Cardiac muscle cell (in vitro differentiated cells and primary cell): ENCODE measurements around the gene LOX. TPM values are rescaled to one million over a fixed set of nuclear protein-coding genes. Genes with fewer than 3 reads are reported as not detected.

Experiments
- DNase-seq, 2 donors: peaks; one replicate each; pipeline versions ENCODE4 v3.0.0 to v3.0.0-alpha.2; 2010 to 2017; ENCODE audit warnings: low read depth in 1 of 2, low spot score in 1 of 2
- H3K27ac ChIP-seq: fragments of 200-600 bp; sonication (generic); 2 replicates; pipeline ENCODE4 v1.5.1; 2016
- H3K27me3 ChIP-seq: fragments of 200-600 bp; sonication (generic); 2 replicates; pipeline ENCODE4 v1.6.0; 2016; ENCODE audit warnings: control low read depth
- H3K36me3 ChIP-seq: fragments of 200-600 bp; sonication (generic); 2 replicates; pipeline ENCODE4 v1.5.1; 2016; ENCODE audit warnings: control low read depth
- H3K4me1 ChIP-seq: fragments of 200-600 bp; sonication (generic); 2 replicates; pipeline ENCODE4 v1.8.1; 2017; ENCODE audit warnings: low read depth, mild to moderate bottlenecking, mixed run types
- H3K4me3 ChIP-seq: fragments of 200-600 bp; sonication (generic); 2 replicates; pipeline ENCODE4 v1.5.1; 2016; ENCODE audit warnings: mild to moderate bottlenecking
- H3K9me3 ChIP-seq: fragments of 200-600 bp; sonication (generic); 2 replicates; pipeline ENCODE4 v1.5.1; 2017; ENCODE audit warnings: low read depth, mild to moderate bottlenecking, control low read depth
- CTCF ChIP-seq: IDR thresholded peaks from 2 replicates; pipeline ENCODE4 v1.5.1; 2012; ENCODE audit warnings: low read depth, mild to moderate bottlenecking, low read length
- polyA plus RNA-seq: library from polyadenylated mRNA; unstranded; fragments of >200 nt; fragmentation: Nextera tagmentation; extraction: Ambion mirVana; gene quantifications from 2 replicates; pipeline ENCODE4 v1.2.1, GENCODE V29; 2016
- total RNA-seq: library from RNA; depleted of rRNA; stranded (reverse); fragments of >200 nt; gene quantifications from 2 replicates; pipeline ENCODE4 v1.2.3, GENCODE V29; 2016

LOX gene
- total and polyA plus RNA-seq, 2 experiments from 2014 or later: 2.0 to 4.6 TPM

DNA sequence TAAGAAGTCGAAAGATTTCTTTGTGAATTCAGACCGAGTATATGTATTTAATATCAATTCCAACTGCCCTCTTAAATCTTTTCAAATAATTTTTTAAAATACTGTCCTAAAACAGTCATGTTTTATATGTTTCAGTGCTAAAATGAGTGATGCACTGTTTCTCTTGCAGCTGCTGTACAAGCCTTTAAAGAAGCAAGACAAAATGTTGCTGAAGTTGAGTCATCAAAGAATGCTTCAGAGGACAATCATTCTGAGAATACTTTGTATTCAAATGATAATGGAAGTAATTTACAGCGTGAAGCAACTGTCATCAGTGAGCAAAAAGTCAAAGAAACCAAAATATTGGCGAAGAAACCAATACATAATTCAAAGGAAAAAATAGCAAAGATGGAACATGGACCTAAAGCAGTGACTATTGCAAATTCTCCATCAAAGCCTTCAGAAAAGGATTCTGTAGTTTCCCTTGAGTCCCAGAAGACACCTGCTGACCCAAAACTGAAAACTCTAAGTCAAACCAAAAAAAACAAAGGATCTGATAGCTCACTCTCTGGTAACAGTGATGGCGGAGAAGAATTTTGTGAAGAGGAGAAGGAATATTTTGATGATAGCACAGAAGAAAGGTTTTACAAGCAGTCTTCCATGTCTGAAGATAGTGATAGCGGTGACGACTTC lies 58.0 kb downstream of the LOX start:
- Histone ChIP-seq H3K27ac (no peak overlapping the region), H3K4me1 (no peaks in the 10 kb centered on the region), H3K4me3 (no peak overlapping the region), H3K9me3 (no peaks in the 10 kb centered on the region), H3K36me3 (peaks cover 4% of the 10 kb centered on the region), H3K27me3 (no peaks in the 10 kb centered on the region)
- DNase-seq: peak in 1 of 2 donors; percentile 2
- no peak for TF ChIP-seq CTCF

DNA sequence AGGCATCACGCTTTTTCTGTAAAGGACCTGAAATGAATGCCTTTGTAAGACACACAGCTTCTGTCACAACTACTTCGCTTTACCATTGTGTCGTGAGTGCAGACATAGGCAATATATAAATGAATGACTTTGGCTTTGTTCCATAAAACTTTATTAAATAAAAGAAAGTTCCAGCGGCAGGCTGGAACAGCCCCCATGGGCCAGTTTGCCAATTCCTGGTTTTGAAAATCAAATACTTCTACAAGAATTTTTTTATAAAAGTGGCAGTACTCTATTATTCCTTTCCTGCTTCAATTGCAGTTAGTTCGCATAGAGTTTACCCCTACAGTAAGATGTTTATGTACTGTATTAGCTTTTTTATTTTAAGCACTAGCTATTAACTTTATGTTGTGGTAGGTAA lies 62.6 kb downstream of the LOX start:
- Histone ChIP-seq H3K36me3 (no peaks in the 10 kb centered on the region), H3K9me3 (no peaks in the 10 kb centered on the region), H3K27me3 (no peaks in the 10 kb centered on the region), H3K4me3 (no peak overlapping the region), H3K4me1 (no peaks in the 10 kb centered on the region), H3K27ac (no peak overlapping the region)
- peak in 1 of 2 donors; percentile 2 for DNase-seq
- no peak for TF ChIP-seq CTCF

DNA sequence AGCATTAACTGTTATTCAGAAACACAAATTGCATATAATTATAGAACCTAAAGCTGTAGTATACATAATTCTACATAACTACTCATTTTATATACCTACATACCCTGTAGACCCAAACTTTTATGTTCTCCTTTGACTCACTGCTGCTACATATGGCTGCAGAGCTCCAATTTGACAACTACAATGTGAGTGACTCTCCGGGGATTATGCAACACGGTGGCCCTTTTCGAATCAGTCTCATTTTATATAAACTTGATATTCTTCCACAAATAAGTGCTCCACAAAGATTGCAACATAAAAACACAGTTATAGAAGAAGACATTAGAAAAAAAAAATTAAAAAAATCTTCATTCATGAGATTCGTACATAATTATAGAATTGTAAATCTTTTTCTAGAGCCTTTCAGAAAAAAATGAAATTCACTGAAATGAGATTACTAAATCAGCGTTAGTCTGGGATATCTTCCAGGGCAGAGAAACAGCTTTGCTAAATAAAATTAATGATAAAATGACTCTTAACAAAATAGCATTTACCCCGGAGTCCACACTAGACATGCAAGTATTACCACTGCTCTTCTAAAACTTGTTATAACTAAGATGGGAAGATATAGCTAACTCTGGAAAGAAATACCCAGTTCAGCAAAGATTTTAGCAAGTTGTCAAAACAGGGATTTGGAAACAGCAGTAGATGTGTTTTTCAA lies 63.7 kb downstream of the LOX start:
- no peak overlapping the region for H3K27ac ChIP-seq
- H3K36me3 ChIP-seq: no peaks in the 10 kb centered on the region
- H3K4me1 ChIP-seq: no peaks in the 10 kb centered on the region
- no peaks in the 10 kb centered on the region for H3K27me3 ChIP-seq
- DNase-seq: peak in 1 of 2 donors; percentile 35
- TF ChIP-seq CTCF: no peak
- no peaks in the 10 kb centered on the region for H3K9me3 ChIP-seq
- H3K4me3 ChIP-seq: no peak overlapping the region

Other genes with a start within 250 kb of the LOX start
- gene FTMT, start 226.4 kb downstream of the LOX start, total RNA-seq: not detected in 2 replicates
- gene FTMT, start 226.4 kb downstream of the LOX start, polyA plus RNA-seq: not detected in 2 replicates
- gene SRFBP1, start 116.3 kb downstream of the LOX start, total RNA-seq: 3.5 and 6.0 TPM in 2 replicates
- 5.4 TPM in 2 replicates for gene SRFBP1, start 116.3 kb downstream of the LOX start, polyA plus RNA-seq
- not detected in 2 replicates for gene ZNF474, start 51.3 kb upstream of the LOX start, total RNA-seq
- gene ZNF474, start 51.3 kb upstream of the LOX start, polyA plus RNA-seq: not detected in 2 replicates
- gene SNCAIP, start 234.0 kb upstream of the LOX start, total RNA-seq: 14.1 and 14.5 TPM in 2 replicates
- 9.0 and 14.4 TPM in 2 replicates for gene SNCAIP, start 234.0 kb upstream of the LOX start, polyA plus RNA-seq